ENCODE measurements around the gene DCK.

- TF ChIP-seq CEBPB (IDR thresholded peaks at IDR 0.05) = no peak
- no peak for TF ChIP-seq EP300 (IDR thresholded peaks at IDR 0.05; ENCODE audit: borderline replicate concordance)
- TF ChIP-seq YY1 (IDR thresholded peaks at IDR 0.05; ENCODE audit: low read depth) = no peak
- no peak for TF ChIP-seq MAX (IDR thresholded peaks at IDR 0.05)
Observed at GRCh38 chr4:70997546-70997945, 4.1 kb downstream of the DCK start.
